ENCODE results near the gene URB2. TPM values are rescaled to one million over a fixed set of nuclear protein-coding genes. Genes with fewer than 3 reads are reported as not detected.

The URB2 gene
- total and polyA plus RNA-seq, 4 donors, result 0.50 to 8.9 (median 4.4) TPM

DNA sequence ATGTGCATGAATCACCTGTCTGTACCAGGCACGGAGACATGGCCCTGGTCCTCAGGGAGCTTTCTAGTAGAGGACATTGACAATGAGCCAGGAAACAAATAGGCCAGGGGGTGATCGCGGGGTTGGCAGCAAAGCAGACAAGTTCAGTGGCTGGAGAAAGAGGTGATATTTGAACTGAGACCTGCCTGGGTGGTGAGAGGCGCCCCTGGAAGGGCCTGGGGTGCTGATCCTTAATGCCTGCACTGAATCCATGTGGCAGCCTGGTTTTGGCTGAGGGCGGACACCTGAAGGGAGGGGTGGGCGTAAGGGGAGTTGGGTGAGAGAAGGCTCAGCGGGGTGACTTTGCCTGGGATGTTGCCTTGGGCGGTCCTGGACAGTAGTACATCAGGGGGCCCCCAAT is 35.9 kb downstream of the URB2 start:
- Histone ChIP-seq H3K4me3 (ENCODE audit: low read length in 2 of 2) (no peak overlapping the region), H3K4me1 (ENCODE audit: control insufficient read depth in 1 of 2, insufficient read depth in 2 of 2, low read length in 2 of 2) (no peaks in the 10 kb centered on the region), H3K9me3 (ENCODE audit: control insufficient read depth, low read length) (no peaks in the 10 kb centered on the region), H3K27ac (ENCODE audit: low read depth in 1 of 2, low read length in 2 of 2) (no peak overlapping the region), H3K27me3 (ENCODE audit: control insufficient read depth in 1 of 2, insufficient read depth in 2 of 2, low read length in 1 of 2) (no peaks in the 10 kb centered on the region), H3K36me3 (ENCODE audit: control insufficient read depth in 1 of 2, insufficient read depth in 2 of 2, low read length in 1 of 2) (no peaks in the 10 kb centered on the region)
- DNase-seq, result no peak
- WGBS, 2 donors, result 88% methylated on average over 8 of the region's 8 CpGs
- intact Hi-C loops (cut with DNase I), result loop anchor here (1.0 to 5.0 kb wide), 4 partner anchors 405 to 649 kb away; partner anchors contain the start of gene GALNT2 (in 1 of the 2)
- ATAC-seq (ENCODE audit: low FRiP score), result no peak

DNA sequence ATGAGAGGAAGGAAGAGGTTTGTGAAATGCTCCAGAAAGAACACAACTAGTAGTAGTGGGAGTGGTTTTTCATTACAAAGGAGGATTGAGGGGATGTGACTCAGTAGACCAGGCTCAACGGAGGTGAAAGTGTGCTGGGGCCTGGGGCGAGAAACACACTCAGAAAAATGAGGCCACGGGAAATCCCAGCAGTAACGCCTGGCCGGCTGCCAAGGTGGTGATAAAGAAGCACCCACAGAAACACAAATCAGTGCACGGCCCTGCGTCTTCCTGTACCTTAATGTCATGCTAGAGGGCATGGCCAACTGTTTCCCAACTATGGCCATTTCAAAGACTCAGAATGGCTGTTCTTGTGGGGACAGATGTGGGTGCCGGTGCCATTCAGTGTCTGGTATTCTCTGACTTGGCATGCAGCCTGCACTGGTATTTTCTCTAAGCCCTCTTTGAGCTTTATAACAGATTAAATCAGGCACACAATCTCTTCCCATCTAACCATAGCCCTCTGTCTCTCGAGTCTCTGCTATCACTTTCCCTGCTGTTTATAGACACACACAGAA is 38.2 kb downstream of the URB2 start:
- no peaks in the 10 kb centered on the region for H3K4me1 ChIP-seq (ENCODE audit: control insufficient read depth in 1 of 2, insufficient read depth in 2 of 2, low read length in 2 of 2)
- H3K27ac ChIP-seq (ENCODE audit: low read depth in 1 of 2, low read length in 2 of 2), result no peak overlapping the region
- ATAC-seq (ENCODE audit: low FRiP score) (no peak), DNase-seq (no peak)
- no peaks in the 10 kb centered on the region for H3K27me3 ChIP-seq (ENCODE audit: control insufficient read depth in 1 of 2, insufficient read depth in 2 of 2, low read length in 1 of 2)
- no peaks in the 10 kb centered on the region for H3K36me3 ChIP-seq (ENCODE audit: control insufficient read depth in 1 of 2, insufficient read depth in 2 of 2, low read length in 1 of 2)
- H3K9me3 ChIP-seq (ENCODE audit: control insufficient read depth, low read length), result no peaks in the 10 kb centered on the region
- intact Hi-C loops (cut with DNase I), result loop anchor here (5.0 kb wide), 2 partner anchors 403 to 553 kb away; partner anchors contain the start of gene GALNT2 (in 1 of the 2)
- WGBS, 2 donors, result 67% methylated on average over 9 of the region's 9 CpGs
- H3K4me3 ChIP-seq (ENCODE audit: low read length in 2 of 2), result no peak overlapping the region

DNA sequence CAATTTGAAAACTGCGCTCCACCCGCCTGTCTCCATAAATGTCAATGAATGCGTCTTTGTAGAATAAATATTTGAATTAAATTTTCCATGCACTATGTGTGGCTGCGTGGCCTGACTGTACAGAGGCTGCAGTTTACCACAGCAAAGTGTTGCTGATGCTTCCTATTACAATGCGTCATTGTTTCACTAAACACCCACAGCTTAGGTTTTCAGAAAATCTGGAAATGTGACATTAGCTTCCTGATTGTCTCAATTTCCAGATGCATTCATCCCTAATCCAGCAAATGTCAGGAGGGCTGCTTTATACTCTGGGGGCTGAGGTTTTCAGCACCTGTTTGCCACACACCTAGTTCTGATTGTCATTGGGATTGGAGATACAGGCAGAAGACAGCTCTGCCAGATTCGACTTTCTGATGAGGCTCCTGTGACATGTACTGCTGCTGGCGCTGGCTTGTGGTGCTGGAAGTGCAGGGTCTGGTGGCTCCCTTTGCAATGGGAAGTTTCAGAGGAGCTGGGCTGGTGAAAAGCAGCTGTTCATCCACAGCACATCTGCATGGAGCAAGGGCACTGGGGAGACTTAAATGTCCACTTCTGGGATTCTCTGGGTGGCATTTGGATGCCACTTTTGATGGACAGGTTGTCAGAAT is 40.0 kb downstream of the URB2 start:
- Histone ChIP-seq H3K4me3 (ENCODE audit: low read length in 2 of 2) (no peak overlapping the region), H3K9me3 (ENCODE audit: control insufficient read depth, low read length) (no peaks in the 10 kb centered on the region), H3K27me3 (ENCODE audit: control insufficient read depth in 1 of 2, insufficient read depth in 2 of 2, low read length in 1 of 2) (no peaks in the 10 kb centered on the region), H3K27ac (ENCODE audit: low read depth in 1 of 2, low read length in 2 of 2) (no peak overlapping the region), H3K4me1 (ENCODE audit: control insufficient read depth in 1 of 2, insufficient read depth in 2 of 2, low read length in 2 of 2) (no peaks in the 10 kb centered on the region), H3K36me3 (ENCODE audit: control insufficient read depth in 1 of 2, insufficient read depth in 2 of 2, low read length in 1 of 2) (no peaks in the 10 kb centered on the region)
- intact Hi-C loops (cut with DNase I), result no loop called here
- ATAC-seq (ENCODE audit: low FRiP score) (no peak), DNase-seq (no peak)
- 94% methylated on average over 7 of the region's 7 CpGs for WGBS, 2 donors

DNA sequence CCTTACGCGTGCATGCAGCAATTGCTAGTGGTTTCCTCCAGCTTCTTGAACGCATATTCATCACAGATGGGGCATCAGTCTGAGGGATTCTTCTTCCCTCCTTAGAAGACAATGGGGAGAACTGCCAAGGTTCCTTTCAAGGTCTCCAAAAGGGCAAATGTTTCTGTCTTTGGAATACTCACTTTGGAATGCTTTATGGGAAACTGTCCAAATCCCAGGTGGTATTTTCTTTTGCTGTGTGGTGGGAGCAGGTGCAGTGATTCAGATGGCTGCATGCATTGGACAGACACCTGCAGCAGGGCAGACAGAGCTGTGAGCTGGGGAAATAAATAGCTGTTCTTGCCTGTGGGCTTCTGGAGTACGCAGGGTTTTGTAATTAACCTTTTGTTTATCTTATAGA is 40.5 kb downstream of the URB2 start:
- Histone ChIP-seq H3K27me3 (ENCODE audit: control insufficient read depth in 1 of 2, insufficient read depth in 2 of 2, low read length in 1 of 2) (no peaks in the 10 kb centered on the region), H3K36me3 (ENCODE audit: control insufficient read depth in 1 of 2, insufficient read depth in 2 of 2, low read length in 1 of 2) (no peaks in the 10 kb centered on the region), H3K4me1 (ENCODE audit: control insufficient read depth in 1 of 2, insufficient read depth in 2 of 2, low read length in 2 of 2) (no peaks in the 10 kb centered on the region), H3K4me3 (ENCODE audit: low read length in 2 of 2) (no peak overlapping the region), H3K9me3 (ENCODE audit: control insufficient read depth, low read length) (no peaks in the 10 kb centered on the region), H3K27ac (ENCODE audit: low read depth in 1 of 2, low read length in 2 of 2) (no peak overlapping the region)
- ATAC-seq (ENCODE audit: low FRiP score), result no peak
- 93 to 96% methylated on average over 4 of the region's 4 CpGs for WGBS, 2 donors
- no peak for DNase-seq
- intact Hi-C loops (cut with DNase I), result no loop called here

DNA sequence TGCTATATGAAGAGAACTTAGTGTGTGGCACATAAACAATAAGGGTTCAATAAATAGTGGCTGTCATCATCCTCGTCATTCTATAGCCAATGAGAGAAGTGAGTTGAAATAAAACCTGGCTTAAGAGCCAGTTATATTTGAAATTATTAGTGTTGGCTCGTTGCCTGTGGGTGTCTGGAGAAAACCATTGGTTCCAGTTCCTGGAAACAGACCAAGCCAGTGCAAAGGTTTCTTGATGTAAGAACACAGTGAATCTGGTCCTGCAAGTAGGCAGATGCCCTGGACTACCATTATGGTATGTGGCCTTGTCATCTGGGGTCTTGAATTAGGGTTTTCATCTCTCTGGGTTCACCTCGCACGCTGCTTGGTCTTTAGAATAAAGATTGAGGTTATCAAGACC is 43.3 kb downstream of the URB2 start:
- 47 to 50% methylated on average over 4 of the region's 4 CpGs for WGBS, 2 donors
- H3K4me3 ChIP-seq (ENCODE audit: low read length in 2 of 2), result no peak overlapping the region
- H3K4me1 ChIP-seq (ENCODE audit: control insufficient read depth in 1 of 2, insufficient read depth in 2 of 2, low read length in 2 of 2), result peaks cover 0 to 2% of the 10 kb centered on the region in 2 donors
- no peaks in the 10 kb centered on the region for H3K27me3 ChIP-seq (ENCODE audit: control insufficient read depth in 1 of 2, insufficient read depth in 2 of 2, low read length in 1 of 2)
- H3K9me3 ChIP-seq (ENCODE audit: control insufficient read depth, low read length), result no peaks in the 10 kb centered on the region
- DNase-seq, result no peak
- no peaks in the 10 kb centered on the region for H3K36me3 ChIP-seq (ENCODE audit: control insufficient read depth in 1 of 2, insufficient read depth in 2 of 2, low read length in 1 of 2)
- H3K27ac ChIP-seq (ENCODE audit: low read depth in 1 of 2, low read length in 2 of 2), result no peak overlapping the region
- intact Hi-C loops (cut with DNase I), result no loop called here
- ATAC-seq (ENCODE audit: low FRiP score), result no peak

DNA sequence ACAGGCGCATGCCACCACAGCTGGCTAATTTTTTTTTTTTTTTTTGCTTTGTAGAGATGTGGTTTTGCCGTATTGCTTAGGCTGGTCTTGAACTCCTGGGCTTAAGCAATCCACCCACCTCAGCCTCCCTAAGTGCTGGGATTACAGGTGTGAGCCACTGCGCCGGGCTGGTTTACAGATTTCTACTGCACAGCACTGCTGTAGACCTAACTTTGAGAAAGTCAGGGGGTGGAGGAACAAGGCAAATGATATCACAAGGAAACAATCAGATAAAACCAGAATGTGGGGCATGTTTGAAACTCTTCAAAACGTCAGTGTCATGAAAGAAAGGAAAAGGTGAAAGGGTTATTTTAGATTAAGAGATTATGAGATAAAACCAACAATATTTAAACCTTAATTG is 45.3 kb downstream of the URB2 start:
- Histone ChIP-seq H3K4me3 (ENCODE audit: low read length in 2 of 2) (no peak overlapping the region), H3K27me3 (ENCODE audit: control insufficient read depth in 1 of 2, insufficient read depth in 2 of 2, low read length in 1 of 2) (no peaks in the 10 kb centered on the region), H3K27ac (ENCODE audit: low read depth in 1 of 2, low read length in 2 of 2) (no peak overlapping the region), H3K36me3 (ENCODE audit: control insufficient read depth in 1 of 2, insufficient read depth in 2 of 2, low read length in 1 of 2) (no peaks in the 10 kb centered on the region), H3K9me3 (ENCODE audit: control insufficient read depth, low read length) (no peaks in the 10 kb centered on the region), H3K4me1 (ENCODE audit: control insufficient read depth in 1 of 2, insufficient read depth in 2 of 2, low read length in 2 of 2) (peaks cover 0 to 2% of the 10 kb centered on the region in 2 donors)
- intact Hi-C loops (cut with DNase I), result no loop called here
- no peak for DNase-seq
- WGBS, 2 donors, result 81 to 85% methylated on average over 5 of the region's 5 CpGs
- no peak for ATAC-seq (ENCODE audit: low FRiP score)

DNA sequence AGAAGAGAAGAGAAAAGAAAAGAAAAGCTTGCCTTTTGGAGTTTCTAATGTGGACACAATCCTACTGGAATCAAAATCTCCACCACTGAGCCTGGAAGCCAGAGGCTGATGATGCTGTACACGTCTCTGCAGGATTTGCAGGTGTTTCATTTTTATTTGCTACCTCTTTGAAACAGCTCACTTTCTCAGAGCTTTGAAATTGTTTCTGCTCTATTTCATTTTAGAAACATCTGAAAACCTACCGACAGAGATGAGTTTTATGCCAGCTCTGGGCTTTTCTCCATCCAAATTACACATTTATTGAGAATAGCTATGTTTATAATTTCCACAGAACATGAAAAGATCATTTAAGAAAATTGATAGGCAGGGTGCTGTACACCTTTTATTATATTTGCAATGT is 46.2 kb downstream of the URB2 start:
- intact Hi-C loops (cut with DNase I), result no loop called here
- 17 to 28% methylated on average over 2 of the region's 2 CpGs for WGBS, 2 donors
- Histone ChIP-seq H3K27ac (ENCODE audit: low read depth in 1 of 2, low read length in 2 of 2) (no peak overlapping the region), H3K4me3 (ENCODE audit: low read length in 2 of 2) (no peak overlapping the region), H3K4me1 (ENCODE audit: control insufficient read depth in 1 of 2, insufficient read depth in 2 of 2, low read length in 2 of 2) (peaks cover 0 to 2% of the 10 kb centered on the region in 2 donors), H3K9me3 (ENCODE audit: control insufficient read depth, low read length) (no peaks in the 10 kb centered on the region), H3K27me3 (ENCODE audit: control insufficient read depth in 1 of 2, insufficient read depth in 2 of 2, low read length in 1 of 2) (no peaks in the 10 kb centered on the region), H3K36me3 (ENCODE audit: control insufficient read depth in 1 of 2, insufficient read depth in 2 of 2, low read length in 1 of 2) (no peaks in the 10 kb centered on the region)
- ATAC-seq (ENCODE audit: low FRiP score), result no peak
- DNase-seq, result no peak

DNA sequence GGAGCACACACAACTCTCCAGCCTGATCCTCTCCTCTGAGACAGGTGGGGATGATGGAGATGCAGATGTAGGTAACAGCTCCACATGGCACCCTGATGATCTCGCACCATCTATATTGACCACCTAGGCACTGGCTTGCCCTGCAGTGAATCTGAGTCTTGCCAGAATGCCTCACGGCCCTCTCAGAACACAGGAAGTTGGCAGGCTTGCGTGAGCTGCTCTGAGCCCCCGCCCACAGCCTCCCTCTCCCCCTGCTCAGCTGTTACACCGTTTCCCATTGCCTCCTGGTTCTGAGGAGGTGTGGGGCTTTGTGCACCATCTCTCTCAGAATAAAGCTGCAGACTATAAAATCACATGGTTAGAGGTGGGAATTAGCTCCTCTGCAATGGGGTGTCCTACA is 48.0 kb downstream of the URB2 start:
- intact Hi-C loops (cut with DNase I), result no loop called here
- no peak overlapping the region for H3K4me3 ChIP-seq (ENCODE audit: low read length in 2 of 2)
- H3K27ac ChIP-seq (ENCODE audit: low read depth in 1 of 2, low read length in 2 of 2), result no peak overlapping the region
- no peaks in the 10 kb centered on the region for H3K36me3 ChIP-seq (ENCODE audit: control insufficient read depth in 1 of 2, insufficient read depth in 2 of 2, low read length in 1 of 2)
- no peaks in the 10 kb centered on the region for H3K27me3 ChIP-seq (ENCODE audit: control insufficient read depth in 1 of 2, insufficient read depth in 2 of 2, low read length in 1 of 2)
- no peak for DNase-seq
- no peaks in the 10 kb centered on the region for H3K9me3 ChIP-seq (ENCODE audit: control insufficient read depth, low read length)
- peaks cover 0 to 2% of the 10 kb centered on the region in 2 donors for H3K4me1 ChIP-seq (ENCODE audit: control insufficient read depth in 1 of 2, insufficient read depth in 2 of 2, low read length in 2 of 2)
- 70 to 77% methylated on average over 5 of the region's 5 CpGs for WGBS, 2 donors
- ATAC-seq (ENCODE audit: low FRiP score), result no peak

DNA sequence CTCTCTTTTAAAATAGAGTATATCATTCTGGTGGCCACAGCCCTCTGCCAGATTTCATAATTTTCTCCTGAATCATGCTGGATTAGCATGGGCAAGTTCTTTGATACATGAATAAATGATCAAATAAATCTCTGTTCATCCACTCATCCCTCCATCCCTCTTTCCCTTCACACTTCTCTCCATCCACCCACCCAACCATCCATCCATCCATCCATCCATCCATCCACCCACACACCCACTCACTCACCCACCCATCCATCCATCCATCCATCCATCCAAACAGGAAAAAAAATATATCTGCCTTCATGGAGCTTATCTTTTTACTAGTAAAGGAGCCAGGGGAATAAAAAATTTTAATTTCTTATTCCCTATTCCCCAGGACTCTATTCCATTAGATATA is 49.3 kb downstream of the URB2 start:
- peaks cover 2% of the 10 kb centered on the region for H3K9me3 ChIP-seq (ENCODE audit: control insufficient read depth, low read length)
- DNase-seq (no peak), ATAC-seq (ENCODE audit: low FRiP score) (no peak)
- no peak overlapping the region for H3K27ac ChIP-seq (ENCODE audit: low read depth in 1 of 2, low read length in 2 of 2)
- no peak overlapping the region for H3K4me3 ChIP-seq (ENCODE audit: low read length in 2 of 2)
- no peaks in the 10 kb centered on the region for H3K27me3 ChIP-seq (ENCODE audit: control insufficient read depth in 1 of 2, insufficient read depth in 2 of 2, low read length in 1 of 2)
- intact Hi-C loops (cut with DNase I), result no loop called here
- H3K36me3 ChIP-seq (ENCODE audit: control insufficient read depth in 1 of 2, insufficient read depth in 2 of 2, low read length in 1 of 2), result no peaks in the 10 kb centered on the region
- H3K4me1 ChIP-seq (ENCODE audit: control insufficient read depth in 1 of 2, insufficient read depth in 2 of 2, low read length in 2 of 2), result peaks cover 0 to 2% of the 10 kb centered on the region in 2 donors

Measured in aorta (tissue), 5 donors.